ENCODE results near the gene ZCCHC10. TPM values are rescaled to one million over a fixed set of nuclear protein-coding genes. Genes with fewer than 3 reads are reported as not detected.

The ZCCHC10 gene
- total RNA-seq, 4 donors from 2014 or later, result 8.9 to 28.9 (median 18.5) TPM

Other genes starting within 250 kb of the ZCCHC10 start
- gene SEPTIN8, start 249.3 kb downstream of the ZCCHC10 start, total RNA-seq, result 1 to 10 TPM; 5.2 to 7.9 (median 6.8) TPM
- under 1 TPM in 1 of 4 donors, not detected in 3; 0.27 TPM for gene SOWAHA, start 213.2 kb downstream of the ZCCHC10 start, total RNA-seq
- 1 to 10 TPM in 3 of 4 donors, under 1 TPM in 1; 0.61 to 6.0 (median 2.0) TPM for gene SHROOM1, start 195.9 kb downstream of the ZCCHC10 start, total RNA-seq
- gene GDF9, start 160.1 kb downstream of the ZCCHC10 start, total RNA-seq, result 1 to 10 TPM in 1 of 4 donors, under 1 TPM in 2, not detected in 1; 0.13 to 2.5 (median 0.46) TPM
- 100 to 1,000 TPM; 273 to 566 (median 326) TPM for gene UQCRQ, start 159.9 kb downstream of the ZCCHC10 start, total RNA-seq
- 1 to 10 TPM in 2 of 4 donors, under 1 TPM in 2; 0.52 to 3.3 (median 0.88) TPM for gene LEAP2, start 152.9 kb downstream of the ZCCHC10 start, total RNA-seq
- gene AFF4, start 62.9 kb downstream of the ZCCHC10 start, total RNA-seq, result 100 to 1,000 TPM in 1 of 4 donors, 10 to 100 TPM in 3; 36.7 to 153 (median 67.5) TPM
- 10 to 100 TPM; 62.6 to 96.4 (median 74.1) TPM for gene HSPA4, start 25.5 kb upstream of the ZCCHC10 start, total RNA-seq

Measured in gastrocnemius medialis (tissue), 4 donors.